CD4-positive, alpha-beta T cell treated with Interleukin-6 for 4 hours (primary cell): Measurements from ENCODE around the gene AUTS2.

Experiments
- DNase-seq: peaks from one replicate; pipeline ENCODE4 v3.0.0-alpha.2; 2020; ENCODE audit warnings: mixed read lengths

The AUTS2 gene

GRCh38 chr7:69691734-69692133 lies 93.5 kb downstream of the AUTS2 start:
- no peak for DNase-seq

DNA sequence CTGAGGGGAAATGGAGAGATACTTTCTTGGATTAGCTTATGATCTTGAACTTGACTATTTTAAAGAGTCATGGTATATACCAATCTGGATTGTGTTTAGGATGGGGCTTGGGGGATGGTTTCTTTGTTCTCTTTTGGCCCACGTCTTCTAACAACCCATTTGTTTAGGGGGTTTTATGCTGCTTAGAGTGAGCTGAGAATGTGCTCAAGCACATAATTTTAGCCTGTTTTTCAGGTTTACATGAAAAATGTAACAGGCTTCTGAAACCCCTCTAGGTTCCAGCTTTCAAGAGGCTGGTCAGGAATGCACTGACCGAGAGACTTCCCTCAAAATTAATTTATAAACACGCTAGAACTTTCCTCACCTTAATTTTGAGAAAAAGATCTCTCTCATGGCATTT lies 94.3 kb downstream of the AUTS2 start:
- DNase-seq: no peak

DNA sequence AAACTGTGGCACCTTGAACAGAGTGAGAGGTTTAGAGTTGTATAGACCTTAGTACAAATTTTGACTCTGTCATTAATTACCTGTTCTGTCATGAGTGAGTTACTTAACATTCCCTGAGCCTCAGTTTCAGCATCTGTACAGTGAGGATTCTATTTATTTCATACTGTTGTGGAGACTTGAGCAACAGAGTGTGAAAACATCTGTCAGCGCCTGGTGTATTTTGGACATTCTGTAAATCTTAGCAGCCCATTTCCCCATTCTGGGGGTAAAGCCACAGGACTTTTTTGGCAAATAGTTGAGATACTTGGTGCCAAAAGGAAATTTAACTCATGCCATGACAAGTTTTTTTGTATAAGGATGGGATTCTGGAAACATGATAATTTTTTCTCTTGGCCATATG lies 94.8 kb downstream of the AUTS2 start:
- no peak for DNase-seq

DNA sequence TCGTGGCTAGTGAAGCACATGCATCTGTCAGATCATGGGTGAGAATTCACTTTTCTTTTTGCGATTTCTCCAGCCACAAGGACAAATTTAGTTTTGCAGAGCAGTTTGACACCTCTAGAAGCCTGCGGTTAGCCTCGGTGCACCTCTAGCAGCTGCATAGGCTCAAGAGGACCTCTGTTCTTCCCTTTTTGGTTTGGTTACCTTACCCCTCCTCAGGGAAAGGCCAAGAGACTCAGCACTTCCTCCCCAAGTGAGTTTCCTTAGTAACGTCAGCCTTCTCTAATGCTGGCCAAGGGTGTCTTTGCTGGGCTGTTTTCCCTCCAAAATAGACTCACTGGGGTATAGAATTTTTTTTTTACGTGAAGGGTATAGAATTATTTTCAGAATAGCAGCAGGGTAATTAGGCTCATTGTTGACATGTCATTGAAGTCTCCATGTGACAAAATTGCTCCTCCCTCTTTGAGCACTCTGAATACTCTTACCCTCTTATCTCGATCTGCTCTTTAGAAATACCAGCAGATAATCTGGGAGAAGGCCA lies 97.8 kb downstream of the AUTS2 start:
- no peak for DNase-seq

- no peak for DNase-seq
Observed at GRCh38 chr7:69696686-69697685, 98.7 kb downstream of the AUTS2 start.

DNA sequence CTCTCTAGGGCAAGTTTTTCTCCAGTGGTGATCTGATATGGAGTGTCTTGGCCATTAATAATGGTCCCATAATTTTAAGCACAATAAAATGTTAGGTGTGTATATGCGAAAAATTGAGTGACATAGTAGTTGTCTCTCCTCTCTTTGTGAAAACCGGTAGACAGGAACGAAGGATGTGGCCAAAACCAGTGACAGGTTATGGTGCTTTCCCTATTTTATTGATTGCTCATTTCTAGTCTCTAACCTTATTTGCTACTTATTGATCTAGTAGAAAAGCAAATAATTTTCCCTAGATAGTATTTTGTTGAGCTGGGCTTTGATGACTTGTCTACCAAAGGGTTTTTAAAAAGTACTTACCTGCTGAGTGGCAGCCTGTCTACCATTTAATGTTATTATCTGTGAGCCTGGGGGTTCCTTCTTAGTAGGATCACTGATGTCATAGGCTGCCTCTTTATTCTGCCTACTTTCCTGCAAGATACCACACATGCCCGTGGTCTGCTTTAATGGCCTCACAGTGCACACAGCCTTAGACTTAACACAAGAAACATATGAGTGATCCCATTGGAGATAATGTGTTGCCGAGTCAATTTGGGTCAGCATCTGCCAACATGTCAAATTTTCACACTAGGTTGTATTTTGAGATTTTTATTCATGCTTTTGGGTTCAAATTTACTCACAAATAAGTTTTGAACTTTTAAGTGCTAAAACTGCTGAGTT lies 100.0 kb downstream of the AUTS2 start:
- DNase-seq: no peak

DNA sequence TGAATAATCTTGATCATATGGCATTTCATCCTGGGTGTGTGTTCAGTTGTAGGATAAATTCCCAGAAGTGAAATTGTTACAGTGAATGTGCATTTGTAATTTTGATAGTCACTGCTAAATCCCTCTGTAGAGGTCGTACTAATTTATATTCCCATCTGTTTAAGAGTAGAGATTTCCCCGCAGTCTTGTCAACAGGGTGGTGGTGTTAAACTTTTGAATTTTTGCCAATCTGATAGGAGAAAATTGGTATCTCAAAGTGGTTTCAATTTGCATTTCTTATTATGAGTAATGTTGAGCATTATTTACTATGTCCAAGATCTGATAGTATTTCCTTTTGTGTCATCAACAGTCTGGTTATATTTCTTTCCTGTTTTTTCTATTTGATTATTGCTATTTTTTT lies 101.7 kb downstream of the AUTS2 start:
- DNase-seq: no peak

GRCh38 chr7:69700331-69700730 lies 102.1 kb downstream of the AUTS2 start:
- no peak for DNase-seq

DNA sequence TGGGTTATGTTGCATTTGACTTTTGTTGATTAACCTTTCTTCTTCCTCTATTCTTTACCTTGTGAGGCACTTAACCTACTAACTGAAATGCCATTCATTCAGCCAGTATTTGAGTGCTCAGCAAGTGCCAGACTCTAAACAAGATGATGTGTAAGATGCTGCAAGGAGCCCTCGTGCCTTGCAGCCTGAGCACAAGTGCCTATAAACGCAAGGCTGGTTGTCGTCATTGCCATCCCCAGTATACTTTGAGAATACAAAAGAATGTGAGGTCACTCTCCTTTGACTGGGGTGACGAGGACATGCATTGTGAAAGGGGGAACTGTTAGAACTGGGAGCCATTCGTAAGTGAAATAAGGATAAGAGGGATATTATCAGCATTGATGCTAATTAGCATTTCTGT lies 103.0 kb downstream of the AUTS2 start:
- no peak for DNase-seq

GRCh38 chr7:69702357-69702756 lies 104.1 kb downstream of the AUTS2 start:
- no peak for DNase-seq

DNA sequence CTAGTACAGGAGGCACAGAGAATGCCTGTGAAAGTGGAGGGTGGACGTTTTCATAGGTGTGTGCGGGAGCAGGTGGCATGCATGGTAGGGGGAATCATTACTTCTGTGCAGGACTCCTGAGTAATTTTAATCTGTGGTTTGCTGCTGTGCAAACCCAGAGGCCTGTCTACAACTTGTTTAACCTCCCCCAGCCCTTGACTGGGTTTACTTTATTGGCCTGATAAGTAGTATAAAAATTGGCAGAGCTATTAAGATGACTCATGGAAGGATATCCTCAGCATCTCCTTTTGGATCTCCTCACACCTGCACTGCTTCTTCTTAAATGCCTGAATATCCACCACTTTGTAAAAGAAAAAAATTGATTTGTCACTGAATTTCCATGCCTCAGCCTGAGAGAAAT lies 104.8 kb downstream of the AUTS2 start:
- no peak for DNase-seq

DNA sequence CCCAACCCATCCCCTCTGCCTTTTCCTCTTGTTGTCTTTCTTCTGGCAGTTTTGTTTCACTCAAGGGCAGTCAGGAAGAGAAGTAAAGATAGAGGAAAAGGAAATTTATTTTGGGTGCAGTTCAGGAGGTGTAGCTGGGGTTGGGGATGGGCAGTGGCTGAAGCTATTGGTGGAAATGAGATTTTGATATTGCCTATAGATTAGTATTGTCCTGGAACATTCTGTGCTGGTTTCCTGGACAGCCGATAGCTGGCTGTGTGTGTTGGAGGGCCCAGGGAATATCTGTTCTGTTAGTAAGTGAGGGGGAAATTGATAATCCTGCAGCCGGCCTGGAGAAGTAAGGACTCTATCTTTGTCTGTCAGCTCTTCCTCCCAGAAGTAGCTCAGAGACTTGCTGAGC lies 107.8 kb downstream of the AUTS2 start:
- DNase-seq: no peak

- DNase-seq: no peak
Observed at GRCh38 chr7:69708857-69709256, 110.6 kb downstream of the AUTS2 start.

DNA sequence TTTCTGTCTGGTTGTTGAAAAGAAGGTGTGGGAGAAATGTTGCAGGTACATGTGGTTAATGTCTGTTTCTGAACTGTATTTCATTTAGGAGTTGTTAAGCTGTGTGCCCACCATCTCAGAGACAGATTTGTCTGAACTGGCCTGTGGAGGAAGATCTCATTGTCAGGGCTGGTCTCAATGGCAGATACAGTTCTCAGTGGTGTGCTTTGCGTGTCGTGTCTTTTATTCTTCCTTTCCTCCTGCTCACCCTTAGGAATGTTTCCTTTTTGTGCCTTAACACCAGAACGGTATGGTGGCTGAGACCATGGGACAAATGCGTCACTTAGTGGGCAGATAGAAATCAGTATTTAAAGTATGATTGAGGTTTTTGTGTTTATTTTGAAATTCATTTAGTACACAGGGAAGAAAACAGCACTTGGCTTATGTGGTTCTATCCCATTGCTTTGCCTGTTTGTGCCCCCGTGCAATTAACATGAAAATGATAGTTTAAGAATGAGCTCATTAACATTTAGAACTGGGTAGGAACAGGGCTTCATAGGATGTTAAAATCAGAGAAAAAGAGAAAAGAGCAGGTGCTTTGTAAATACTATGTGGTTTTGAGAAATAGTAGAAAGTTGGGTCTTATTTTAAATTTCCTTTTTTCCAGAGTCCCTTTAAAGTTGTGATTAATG lies 112.6 kb downstream of the AUTS2 start:
- DNase-seq: no peak

- no peak for DNase-seq
Observed at GRCh38 chr7:69714886-69715576, 116.8 kb downstream of the AUTS2 start.

DNA sequence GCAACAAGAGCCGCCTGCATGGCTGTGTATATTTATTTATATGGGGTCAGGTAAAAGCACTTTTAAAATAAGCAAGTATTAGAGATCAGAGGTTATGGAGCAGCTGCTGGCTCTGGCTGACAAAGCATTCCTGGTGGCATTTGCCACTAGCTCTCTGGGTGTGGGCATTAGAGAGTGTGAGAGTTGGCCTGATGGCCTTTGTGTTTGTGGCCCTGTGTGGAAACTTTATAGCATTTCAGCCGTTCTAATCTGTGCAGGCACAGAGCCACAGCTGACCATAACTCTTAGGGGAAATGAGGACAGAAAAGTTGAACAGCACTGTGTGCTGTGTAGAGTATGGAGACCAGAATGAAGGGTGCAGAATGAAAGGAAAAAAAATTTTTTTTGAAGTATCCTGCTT lies 118.9 kb downstream of the AUTS2 start:
- no peak for DNase-seq

- no peak for DNase-seq
Observed at GRCh38 chr7:69719717-69720116, 121.4 kb downstream of the AUTS2 start.

GRCh38 chr7:69722843-69723242 lies 124.6 kb downstream of the AUTS2 start:
- DNase-seq: no peak

DNA sequence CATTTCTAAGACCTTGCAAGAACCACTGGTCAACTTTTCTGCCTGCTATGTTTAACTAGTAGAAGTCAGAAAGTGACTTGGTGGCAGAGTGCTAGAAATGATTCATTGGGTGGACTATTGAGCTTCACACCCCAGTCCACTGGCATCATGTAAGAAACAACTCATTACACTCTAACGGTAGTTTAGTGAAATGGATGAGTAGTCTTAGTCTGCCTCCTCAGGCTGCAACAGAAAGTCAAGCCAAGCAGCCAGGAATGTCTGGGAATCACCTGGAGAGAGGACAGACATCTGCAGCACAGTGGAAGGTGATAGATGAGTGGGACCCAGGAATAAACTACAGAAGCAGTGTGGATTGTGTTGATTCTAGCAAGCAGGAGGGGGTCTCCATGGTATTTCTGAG lies 125.4 kb downstream of the AUTS2 start:
- DNase-seq: no peak

DNA sequence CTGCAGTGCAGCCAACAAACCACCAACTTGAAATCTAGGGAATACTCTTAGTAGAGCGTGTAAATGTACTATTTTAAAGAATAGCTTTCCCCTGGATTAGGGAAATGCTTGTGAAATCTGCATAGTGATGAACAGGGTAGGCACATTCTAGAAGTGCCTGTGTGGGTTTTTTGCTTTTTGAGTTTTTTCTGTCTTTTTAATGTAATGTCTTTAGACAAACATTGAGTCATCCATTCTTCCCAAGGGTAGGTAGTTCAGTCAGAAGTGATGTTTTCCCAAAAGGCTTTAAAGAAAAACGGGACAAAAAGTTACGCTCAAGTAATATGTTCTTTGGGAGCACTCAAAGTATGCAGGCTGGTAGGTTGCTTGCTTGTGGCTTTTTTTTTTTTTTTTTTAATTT lies 130.0 kb downstream of the AUTS2 start:
- DNase-seq: no peak

GRCh38 chr7:69732203-69732602 lies 133.9 kb downstream of the AUTS2 start:
- no peak for DNase-seq

GRCh38 chr7:69735582-69735981 lies 137.3 kb downstream of the AUTS2 start:
- DNase-seq: no peak
